HCT116 (cell line): ENCODE data around the gene EPHA4. TPM values are rescaled to one million over a fixed set of nuclear protein-coding genes. Genes with fewer than 3 reads are reported as not detected.

Experiments
- ATAC-seq: fragments of 200-7000 bp; cut with Tn5 transposase; 2 replicates; pipeline ENCODE4 v1.9.1; 2020; ENCODE audit warnings: mild to moderate bottlenecking, moderate library complexity
- BruUV-seq: library from RNA; stranded (reverse); fragments of 400-500 nt; replicated peaks from 2 replicates; lab custom pipeline; 2021; lab: Mats Ljungman, UMichigan
- CTCF ChIA-PET: fragments of 300-600 bp; sonication (Branson Sonifier 250); formaldehyde crosslinking; loops from one replicate; lab custom pipeline; 2021; ENCODE audit warnings: antibody characterized with exemption; lab: Charles Lee
- POLR2A ChIA-PET: fragments of 300-600, 350-600 bp; sonication (Branson Sonifier 250); formaldehyde crosslinking; loops from one replicate; lab custom pipeline; 2021; ENCODE audit warnings: antibody characterized with exemption; lab: Charles Lee
- RAD21 ChIA-PET, 2 experiments: fragments of 300-600 bp; sonication (Branson Sonifier 250); formaldehyde crosslinking; loops; one replicate each; lab custom pipeline; 2023; ENCODE audit warnings: low total read pairs in 2 of 2; ENCODE audit not compliant: uncharacterized antibody in 2 of 2, unreplicated experiment in 2 of 2, low non-redundant PET in 1 of 2; lab: Charles Lee
- DNase-seq: peaks from one replicate; pipeline ENCODE4 v3.0.0-alpha.2; 2010; ENCODE audit warnings: low read depth, low spot score
- H2AFZ ChIP-seq: fragments of 200-600 bp; shearing (Covaris generic), sonication (generic); 2 replicates; pipeline ENCODE4 v1.6.1; 2017; ENCODE audit warnings: low read depth, mixed run types, mixed read lengths, antibody characterized with exemption, low read length; ENCODE audit not compliant: poor library complexity, severe bottlenecking
- H3K27ac ChIP-seq: 2 replicates; pipeline ENCODE4 v1.5.1; 2012; ENCODE audit warnings: low read depth, low read length
- H3K27me3 ChIP-seq: fragments of 200-600 bp; sonication (generic); 2 replicates; pipeline ENCODE4 v1.6.1; 2016; ENCODE audit warnings: mixed run types, low read length, mixed read lengths; ENCODE audit not compliant: insufficient read depth
- H3K36me3 ChIP-seq, 2 experiments: fragments of 200-500 bp in 1 of 2; fragments of 200-600 bp in 1 of 2; sonication (Bioruptor generic) in 1 of 2; sonication (generic) in 1 of 2; 2 replicates each; pipeline versions ENCODE4 v1.5.1 to v1.6.1; 2014 to 2016; ENCODE audit warnings: low read length in 2 of 2, inconsistent platforms in 1 of 2, mixed read lengths in 1 of 2, mixed run types in 1 of 2; ENCODE audit not compliant: insufficient read depth in 2 of 2, control insufficient read depth in 1 of 2
- H3K4me1 ChIP-seq, 2 experiments: fragments of 200-600 bp in 1 of 2; sonication (generic) in 1 of 2; 2 replicates each; pipeline versions ENCODE4 v1.5.1 to v1.6.1; 2012 to 2017; ENCODE audit warnings: low read length in 2 of 2, inconsistent platforms in 1 of 2, mild to moderate bottlenecking in 1 of 2, mixed read lengths in 1 of 2, mixed run types in 1 of 2, moderate library complexity in 1 of 2; ENCODE audit not compliant: insufficient read depth in 2 of 2, control insufficient read depth in 1 of 2
- H3K4me2 ChIP-seq: fragments of 200-600 bp; sonication (generic); 2 replicates; pipeline ENCODE4 v1.6.1; 2017; ENCODE audit warnings: mixed run types, low read length, mixed read lengths
- H3K4me3 ChIP-seq, 2 experiments: fragments of 200-600 bp in 1 of 2; sonication (generic) in 1 of 2; replicated peaks in 1 of 2; 2 replicates each; pipeline ENCODE4 v1.5.1; 2011 to 2016; ENCODE audit warnings: low read length in 2 of 2, control low read depth in 1 of 2, low read depth in 1 of 2, mild to moderate bottlenecking in 1 of 2, mixed read lengths in 1 of 2, mixed run types in 1 of 2
- H3K79me2 ChIP-seq: fragments of 200-600 bp; sonication (generic); 2 replicates; pipeline ENCODE4 v1.6.1; 2017; ENCODE audit warnings: mild to moderate bottlenecking, mixed run types, low read length, moderate library complexity, mixed read lengths; ENCODE audit not compliant: insufficient read depth
- H3K9ac ChIP-seq: fragments of 200-600 bp; sonication (generic); 2 replicates; pipeline ENCODE4 v1.6.1; 2016; ENCODE audit warnings: low read length, mixed read lengths
- H3K9me2 ChIP-seq: fragments of 200-600 bp; sonication (generic), shearing (Covaris generic); 2 replicates; pipeline ENCODE4 v1.6.1; 2017; ENCODE audit warnings: mixed run types, mild to moderate bottlenecking, moderate library complexity; ENCODE audit not compliant: insufficient read depth
- H3K9me3 ChIP-seq, 2 experiments: fragments of 200-500 bp in 1 of 2; fragments of 200-600 bp in 1 of 2; sonication (Bioruptor generic) in 1 of 2; sonication (generic) in 1 of 2; 2 replicates each; pipeline ENCODE4 v1.6.1; 2014 to 2017; ENCODE audit warnings: low read length in 2 of 2, mixed read lengths in 2 of 2, inconsistent platforms in 1 of 2, low read depth in 1 of 2, mild to moderate bottlenecking in 1 of 2, mixed run types in 1 of 2, moderate library complexity in 1 of 2; ENCODE audit not compliant: control insufficient read depth in 1 of 2, insufficient read depth in 1 of 2
- H4K20me1 ChIP-seq: fragments of 200-600 bp; sonication (generic), shearing (Covaris generic); 2 replicates; pipeline ENCODE4 v1.6.1; 2017; ENCODE audit warnings: mixed run types, mild to moderate bottlenecking, moderate library complexity; ENCODE audit not compliant: insufficient read depth
- CBX3 ChIP-seq: IDR thresholded peaks from 2 replicates; pipeline ENCODE4 v1.6.1; 2012; ENCODE audit warnings: low read depth
- ELF1 ChIP-seq: IDR thresholded peaks from 2 replicates; pipeline ENCODE4 v1.6.1; 2012; ENCODE audit warnings: low read depth, borderline replicate concordance
- EZH2 ChIP-seq: fragments of 200-600 bp; sonication (generic); IDR thresholded peaks from 2 replicates; pipeline ENCODE4 v1.6.1; 2017; ENCODE audit warnings: antibody characterized with exemption, mixed run types
- SRF ChIP-seq: IDR thresholded peaks from 2 replicates; pipeline ENCODE4 v1.6.1; 2012; ENCODE audit warnings: low read depth
- TCF7L2 ChIP-seq: IDR thresholded peaks from 2 replicates; pipeline ENCODE4 v1.7.0; 2011; ENCODE audit warnings: borderline replicate concordance, inconsistent platforms; ENCODE audit not compliant: insufficient read depth, insufficient read length; ENCODE audit errors: extremely low read depth
- ZFX ChIP-seq: fragments of 450-650 bp; IDR thresholded peaks from 2 replicates; pipeline ENCODE4 v1.6.1; 2017
- ZNF274 ChIP-seq: fragments of 200-500 bp; sonication (Bioruptor generic); IDR thresholded peaks from 2 replicates; pipeline ENCODE4 v1.6.1; 2014; ENCODE audit warnings: mild to moderate bottlenecking, low read depth, low read length, inconsistent platforms
- intact Hi-C: fragments of 100-400 bp; cut with micrococcal nuclease; formaldehyde crosslinking; loops from 2 replicates; pipeline ENCODE4 v1.10.0; 2022
- total RNA-seq: library from RNA; stranded (reverse); gene quantifications from one replicate; pipeline ENCODE4 v1.2.1, GENCODE V29; 2021; ENCODE audit not compliant: unreplicated experiment
- TF ChIP-seq, protein P1 (sequence below): IDR thresholded peaks from 2 replicates; pipeline ENCODE4 v1.6.1; 2011; ENCODE audit warnings: mild to moderate bottlenecking, low read length, moderate library complexity; ENCODE audit not compliant: insufficient replicate concordance; ENCODE audit errors: extremely low read depth
- TF ChIP-seq, protein P2 (sequence below): IDR thresholded peaks from 2 replicates; pipeline ENCODE4 v1.6.1; 2012
- TF ChIP-seq, protein P3 (sequence below): IDR thresholded peaks from 2 replicates; pipeline ENCODE4 v1.6.1; 2012

The EPHA4 gene
- total RNA-seq, 1 experiment from 2014 or later = 3.5 TPM

DNA sequence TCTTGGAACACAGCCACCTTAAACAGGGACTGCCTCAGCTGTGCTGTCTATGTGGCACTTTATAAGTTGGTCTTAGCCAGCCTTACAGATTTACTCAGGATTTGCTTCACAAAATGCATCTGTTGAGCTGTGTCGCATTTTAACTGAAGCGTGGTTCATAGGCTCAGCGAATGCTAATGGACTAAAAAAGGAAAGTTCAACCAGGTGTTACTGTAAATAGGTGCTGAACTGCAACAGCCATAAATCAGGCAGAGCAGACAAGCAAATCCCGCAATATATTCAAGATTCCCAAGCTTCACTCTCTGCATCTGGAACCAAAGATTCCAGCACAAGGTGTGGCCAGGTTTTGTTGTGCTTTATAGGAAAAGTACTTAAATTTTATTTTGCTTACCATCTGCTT lies 130.0 kb downstream of the EPHA4 start (continued):
- TF ChIP-seq, protein P1, sequence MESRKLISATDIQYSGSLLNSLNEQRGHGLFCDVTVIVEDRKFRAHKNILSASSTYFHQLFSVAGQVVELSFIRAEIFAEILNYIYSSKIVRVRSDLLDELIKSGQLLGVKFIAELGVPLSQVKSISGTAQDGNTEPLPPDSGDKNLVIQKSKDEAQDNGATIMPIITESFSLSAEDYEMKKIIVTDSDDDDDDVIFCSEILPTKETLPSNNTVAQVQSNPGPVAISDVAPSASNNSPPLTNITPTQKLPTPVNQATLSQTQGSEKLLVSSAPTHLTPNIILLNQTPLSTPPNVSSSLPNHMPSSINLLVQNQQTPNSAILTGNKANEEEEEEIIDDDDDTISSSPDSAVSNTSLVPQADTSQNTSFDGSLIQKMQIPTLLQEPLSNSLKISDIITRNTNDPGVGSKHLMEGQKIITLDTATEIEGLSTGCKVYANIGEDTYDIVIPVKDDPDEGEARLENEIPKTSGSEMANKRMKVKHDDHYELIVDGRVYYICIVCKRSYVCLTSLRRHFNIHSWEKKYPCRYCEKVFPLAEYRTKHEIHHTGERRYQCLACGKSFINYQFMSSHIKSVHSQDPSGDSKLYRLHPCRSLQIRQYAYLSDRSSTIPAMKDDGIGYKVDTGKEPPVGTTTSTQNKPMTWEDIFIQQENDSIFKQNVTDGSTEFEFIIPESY = no peak
- TF ChIP-seq ELF1 = no peak
- TF ChIP-seq, protein P2, sequence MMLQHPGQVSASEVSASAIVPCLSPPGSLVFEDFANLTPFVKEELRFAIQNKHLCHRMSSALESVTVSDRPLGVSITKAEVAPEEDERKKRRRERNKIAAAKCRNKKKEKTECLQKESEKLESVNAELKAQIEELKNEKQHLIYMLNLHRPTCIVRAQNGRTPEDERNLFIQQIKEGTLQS = no peak
- TF ChIP-seq CBX3 = no peak
- TF ChIP-seq, protein P3, sequence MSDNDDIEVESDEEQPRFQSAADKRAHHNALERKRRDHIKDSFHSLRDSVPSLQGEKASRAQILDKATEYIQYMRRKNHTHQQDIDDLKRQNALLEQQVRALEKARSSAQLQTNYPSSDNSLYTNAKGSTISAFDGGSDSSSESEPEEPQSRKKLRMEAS = no peak
- TF ChIP-seq EZH2 = no peak
- TF ChIP-seq ZNF274 = no peak

DNA sequence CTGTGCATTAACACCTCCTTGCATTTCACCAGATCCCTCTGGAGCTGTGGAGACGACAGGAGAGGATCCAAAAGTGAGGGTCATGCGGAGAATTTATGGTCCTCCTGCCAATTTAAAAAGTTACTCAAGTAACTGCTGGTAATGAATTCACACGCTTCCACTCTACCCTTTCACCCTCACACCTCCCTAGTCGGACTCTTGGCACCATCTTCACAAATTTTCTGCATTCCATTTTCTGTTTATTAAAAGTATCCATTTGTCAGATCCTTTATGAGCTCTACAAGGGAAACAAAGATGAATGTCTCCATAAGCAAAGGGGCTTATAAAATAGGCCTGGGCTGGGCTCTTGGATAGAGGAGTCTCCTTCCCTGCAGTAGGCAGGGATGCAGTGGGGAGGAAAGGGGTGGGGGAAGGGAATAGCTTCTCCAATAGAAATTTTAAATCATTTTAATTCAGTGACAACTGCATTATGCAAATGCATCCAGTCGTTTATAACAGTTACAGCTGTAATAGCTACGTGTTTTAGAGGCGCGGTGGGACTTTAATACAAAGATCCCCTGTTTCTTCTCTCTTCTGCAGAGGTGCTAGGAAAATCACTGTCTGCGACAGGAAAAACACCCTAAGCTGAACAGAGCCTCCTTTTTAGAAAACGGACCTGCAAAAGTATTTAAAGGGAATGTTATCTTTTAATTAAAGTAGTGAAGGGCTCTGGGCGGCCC lies 132.2 kb downstream of the EPHA4 start:
- no peak for DNase-seq
- no peak overlapping the region for H3K9ac ChIP-seq
- H3K79me2 ChIP-seq = no peaks in the 10 kb centered on the region
- H3K27ac ChIP-seq = no peak overlapping the region
- RAD21 ChIA-PET = no interaction called here
- peaks cover 2 to 14% of the 10 kb centered on the region in 2 experiments; a peak in 2 of 4 replicates for H3K4me1 ChIP-seq
- no peaks in the 10 kb centered on the region for H3K36me3 ChIP-seq
- no peaks in the 10 kb centered on the region for H3K9me2 ChIP-seq
- H3K4me3 ChIP-seq = no peak overlapping the region
- no TSS peak for BruUV-seq
- POLR2A ChIA-PET = no interaction called here
- no peak for ATAC-seq
- CTCF ChIA-PET = no interaction called here
- TF ChIP-seq ZFX (no peak), TCF7L2 (no peak), ZNF274 (no peak), SRF (no peak)
- no peaks in the 10 kb centered on the region for H4K20me1 ChIP-seq
- intact Hi-C loops = no loop called here
- H3K4me2 ChIP-seq = no peak overlapping the region
- no peak overlapping the region for H2AFZ ChIP-seq
- H3K27me3 ChIP-seq = no peaks in the 10 kb centered on the region
- H3K9me3 ChIP-seq = no peaks in the 10 kb centered on the region
